ENCODE data around the gene AP2A1. TPM values are rescaled to one million over a fixed set of nuclear protein-coding genes. Genes with fewer than 3 reads are reported as not detected.
A peak's percentile ranks its signal among the peaks of the same experiment; 100 is the strongest.

The AP2A1 gene
- total and polyA plus RNA-seq, 2 of the 13 experiments (the other 11 are each of a cell fraction or from before 2014, with no cell fraction given) = 22.7 to 39.7 TPM

DNA sequence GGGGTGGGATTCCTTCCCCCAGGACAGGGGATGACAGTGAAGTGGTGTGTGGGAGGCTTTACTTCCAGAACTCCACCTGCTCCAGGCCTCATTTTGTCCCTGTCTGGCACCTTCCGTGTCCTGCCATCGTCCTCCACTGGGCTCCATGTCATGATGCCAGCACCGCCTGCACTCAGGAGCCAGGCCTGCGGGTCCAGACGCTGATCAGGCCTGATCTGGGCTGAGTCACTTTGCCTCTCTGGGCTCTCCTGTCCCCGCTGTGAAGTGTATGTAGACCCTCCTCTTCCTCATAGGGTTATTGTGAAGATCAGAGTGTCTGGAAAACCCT, 36.7 kb downstream of the AP2A1 start (continued):
- TF ChIP-seq, protein P1, sequence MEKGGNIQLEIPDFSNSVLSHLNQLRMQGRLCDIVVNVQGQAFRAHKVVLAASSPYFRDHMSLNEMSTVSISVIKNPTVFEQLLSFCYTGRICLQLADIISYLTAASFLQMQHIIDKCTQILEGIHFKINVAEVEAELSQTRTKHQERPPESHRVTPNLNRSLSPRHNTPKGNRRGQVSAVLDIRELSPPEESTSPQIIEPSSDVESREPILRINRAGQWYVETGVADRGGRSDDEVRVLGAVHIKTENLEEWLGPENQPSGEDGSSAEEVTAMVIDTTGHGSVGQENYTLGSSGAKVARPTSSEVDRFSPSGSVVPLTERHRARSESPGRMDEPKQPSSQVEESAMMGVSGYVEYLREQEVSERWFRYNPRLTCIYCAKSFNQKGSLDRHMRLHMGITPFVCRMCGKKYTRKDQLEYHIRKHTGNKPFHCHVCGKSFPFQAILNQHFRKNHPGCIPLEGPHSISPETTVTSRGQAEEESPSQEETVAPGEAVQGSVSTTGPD (CRISPR knock-in tag; IDR thresholded peaks at IDR 0.05) = no peak

DNA sequence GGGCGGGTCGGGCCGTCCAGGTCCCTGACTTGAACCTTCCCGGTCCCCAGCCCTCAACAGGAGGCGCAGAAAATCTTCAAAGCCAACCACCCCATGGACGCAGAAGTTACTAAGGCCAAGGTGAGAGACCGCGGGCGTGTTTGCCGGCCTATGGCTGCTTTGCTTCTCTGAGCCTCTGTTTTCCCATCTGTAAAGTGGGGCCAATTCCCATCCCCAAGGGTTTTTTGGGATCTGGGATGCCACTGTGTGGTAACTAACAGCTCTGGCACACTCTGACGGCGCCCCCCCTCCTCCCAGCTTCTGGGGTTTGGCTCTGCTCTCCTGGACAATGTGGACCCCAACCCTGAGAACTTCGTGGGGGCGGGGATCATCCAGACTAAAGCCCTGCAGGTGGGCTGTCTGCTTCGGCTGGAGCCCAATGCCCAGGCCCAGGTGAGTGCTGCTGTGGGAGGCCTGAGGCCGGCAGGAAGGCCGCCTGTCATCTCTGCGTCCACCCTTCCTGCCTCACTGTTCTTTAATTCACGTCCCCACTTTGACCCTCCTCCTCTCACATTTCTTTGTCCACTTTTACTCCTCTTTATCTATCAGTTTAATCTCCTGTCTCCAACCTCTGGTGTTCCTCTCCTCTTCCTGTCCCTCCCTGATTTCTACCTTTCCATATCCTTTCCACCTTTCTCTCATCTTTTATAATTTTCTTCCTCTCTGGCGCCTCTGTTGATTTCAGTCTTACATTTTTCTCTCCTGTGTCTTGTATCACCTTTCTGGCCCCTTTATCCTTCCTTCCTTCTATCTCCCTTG, 39.2 kb downstream of the AP2A1 start:
- Histone ChIP-seq H3K4me1 (ENCODE audit: insufficient read depth, low read length) (peaks cover 14% of the 10 kb centered on the region), H3K27me3 (ENCODE audit: control insufficient read depth in 1 of 2, insufficient read depth in 2 of 2, low read length in 2 of 2) (no peaks in the 10 kb centered on the region), H3K36me3 (replicated peaks in 1 of 2; ENCODE audit: control insufficient read depth in 1 of 2, insufficient read depth in 2 of 2, low read length in 2 of 2) (peaks cover 3 to 14% of the 10 kb centered on the region in 2 experiments; a peak in 3 of 5 replicates), H3K4me2 (ENCODE audit: low read depth, low read length) (no peak overlapping the region), H3K27ac (ENCODE audit: extremely low read length, insufficient read depth, low read length) (no peak overlapping the region), H3K9ac (ENCODE audit: insufficient read depth, low read depth, low read length) (no peak overlapping the region), H4K20me1 (ENCODE audit: insufficient read depth, low read length) (no peaks in the 10 kb centered on the region), H3K4me3 (replicated peaks in 1 of 3; ENCODE audit: insufficient read depth in 1 of 3, low read depth in 2 of 3, low read length in 3 of 3) (no peak overlapping the region), H3K79me2 (ENCODE audit: insufficient read depth, low read length) (no peaks in the 10 kb centered on the region), H3K9me3 (ENCODE audit: low read length) (no peaks in the 10 kb centered on the region), H2AFZ (ENCODE audit: low read length) (no peak overlapping the region)
- 97% methylated on average over 8 of the region's 20 CpGs for WGBS (ENCODE audit: low lambda C conversion rate)
- CTCF ChIA-PET (ENCODE audit: low intra/inter-chr PET ratio, low total read pairs) = no interaction called here
- in situ Hi-C loops (cut with HindIII; ENCODE audit: extremely low pct_ligation_motif_present, low pct_unique_long_range_greater_than_20kb) = no loop called here
- POLR2A ChIA-PET = no interaction called here
- intact Hi-C loops (cut with micrococcal nuclease; ENCODE audit: unreplicated experiment) = no loop called here
- BruUV-seq (replicated peaks) = no TSS peak
- DNase-seq (ENCODE audit: low spot score) = no peak
- TF ChIP-seq, protein P2, sequence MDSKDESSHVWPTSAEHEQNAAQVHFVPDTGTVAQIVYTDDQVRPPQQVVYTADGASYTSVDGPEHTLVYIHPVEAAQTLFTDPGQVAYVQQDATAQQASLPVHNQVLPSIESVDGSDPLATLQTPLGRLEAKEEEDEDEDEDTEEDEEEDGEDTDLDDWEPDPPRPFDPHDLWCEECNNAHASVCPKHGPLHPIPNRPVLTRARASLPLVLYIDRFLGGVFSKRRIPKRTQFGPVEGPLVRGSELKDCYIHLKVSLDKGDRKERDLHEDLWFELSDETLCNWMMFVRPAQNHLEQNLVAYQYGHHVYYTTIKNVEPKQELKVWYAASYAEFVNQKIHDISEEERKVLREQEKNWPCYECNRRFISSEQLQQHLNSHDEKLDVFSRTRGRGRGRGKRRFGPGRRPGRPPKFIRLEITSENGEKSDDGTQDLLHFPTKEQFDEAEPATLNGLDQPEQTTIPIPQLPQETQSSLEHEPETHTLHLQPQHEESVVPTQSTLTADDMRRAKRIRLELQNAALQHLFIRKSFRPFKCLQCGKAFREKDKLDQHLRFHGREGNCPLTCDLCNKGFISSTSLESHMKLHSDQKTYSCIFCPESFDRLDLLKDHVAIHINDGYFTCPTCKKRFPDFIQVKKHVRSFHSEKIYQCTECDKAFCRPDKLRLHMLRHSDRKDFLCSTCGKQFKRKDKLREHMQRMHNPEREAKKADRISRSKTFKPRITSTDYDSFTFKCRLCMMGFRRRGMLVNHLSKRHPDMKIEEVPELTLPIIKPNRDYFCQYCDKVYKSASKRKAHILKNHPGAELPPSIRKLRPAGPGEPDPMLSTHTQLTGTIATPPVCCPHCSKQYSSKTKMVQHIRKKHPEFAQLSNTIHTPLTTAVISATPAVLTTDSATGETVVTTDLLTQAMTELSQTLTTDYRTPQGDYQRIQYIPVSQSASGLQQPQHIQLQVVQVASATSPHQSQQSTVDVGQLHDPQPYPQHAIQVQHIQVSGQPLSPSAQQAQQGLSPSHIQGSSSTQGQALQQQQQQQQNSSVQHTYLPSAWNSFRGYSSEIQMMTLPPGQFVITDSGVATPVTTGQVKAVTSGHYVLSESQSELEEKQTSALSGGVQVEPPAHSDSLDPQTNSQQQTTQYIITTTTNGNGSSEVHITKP (CRISPR knock-in tag; IDR thresholded peaks at IDR 0.05; ENCODE audit: low read depth) = no peak
- TF ChIP-seq ZNF629 (CRISPR knock-in tag; conservative IDR thresholded peaks at IDR 0.05) = peak; percentile 82
- FAIRE-seq = no peak
- ATAC-seq = no peak
